ENCODE results near the gene RHBG. TPM values are rescaled to one million over a fixed set of nuclear protein-coding genes. Genes with fewer than 3 reads are reported as not detected.

RHBG gene
- total and polyA plus RNA-seq, 2 donors (not counting 1 experiment from before 2014, with no cell fraction given): not detected

- intact Hi-C loops (cut with micrococcal nuclease): no loop called here
- Mint-ChIP-seq H3K4me3 (no peak overlapping the region), H3K9me3 (ENCODE audit: insufficient read depth) (no peaks in the 10 kb centered on the region), H3K27ac (no peak overlapping the region), H3K4me1 (peaks cover 6% of the 10 kb centered on the region), H3K27me3 (peaks cover 36% of the 10 kb centered on the region)
- ChIA-PET POLR2A (interaction anchor here (0.7 kb wide), 2 partner anchors 26 to 369 kb away, joined by 3 read pairs; partner anchors contain the start of genes ISG20L2 and METTL25B), CTCF (interaction anchor here (0.7 to 2.4 kb wide), 10 partner anchors 11 to 86 kb away, joined by 3 to 19 read pairs (median 4); no protein-coding TSS in a partner anchor)
- H2AFZ ChIP-seq (ENCODE audit: insufficient read depth, low read depth, low read length, poor library complexity, severe bottlenecking): no peak overlapping the region
- H3K36me3 ChIP-seq (replicated peaks in 1 of 2; ENCODE audit: control extremely low read depth in 1 of 2, control insufficient read depth in 1 of 2, extremely low read depth in 1 of 2, insufficient read depth in 2 of 2, low read length in 1 of 2): no peaks in the 10 kb centered on the region
- H3K79me2 ChIP-seq (ENCODE audit: control insufficient read depth, insufficient read depth, low read length): no peaks in the 10 kb centered on the region
- H4K20me1 ChIP-seq (ENCODE audit: control insufficient read depth, insufficient read depth, low read length, poor library complexity, severe bottlenecking): no peaks in the 10 kb centered on the region
- peaks cover 6 to 9% of the 10 kb centered on the region in 2 donors for H3K4me1 ChIP-seq (ENCODE audit: control insufficient read depth in 2 of 2, insufficient read depth in 2 of 2, low read length in 2 of 2)
- no peak for TF ChIP-seq EZH2 (IDR thresholded peaks at IDR 0.05; ENCODE audit: borderline replicate concordance, insufficient read depth, low read depth, low read length, poor library complexity, severe bottlenecking)
- TF ChIP-seq, protein P1, sequence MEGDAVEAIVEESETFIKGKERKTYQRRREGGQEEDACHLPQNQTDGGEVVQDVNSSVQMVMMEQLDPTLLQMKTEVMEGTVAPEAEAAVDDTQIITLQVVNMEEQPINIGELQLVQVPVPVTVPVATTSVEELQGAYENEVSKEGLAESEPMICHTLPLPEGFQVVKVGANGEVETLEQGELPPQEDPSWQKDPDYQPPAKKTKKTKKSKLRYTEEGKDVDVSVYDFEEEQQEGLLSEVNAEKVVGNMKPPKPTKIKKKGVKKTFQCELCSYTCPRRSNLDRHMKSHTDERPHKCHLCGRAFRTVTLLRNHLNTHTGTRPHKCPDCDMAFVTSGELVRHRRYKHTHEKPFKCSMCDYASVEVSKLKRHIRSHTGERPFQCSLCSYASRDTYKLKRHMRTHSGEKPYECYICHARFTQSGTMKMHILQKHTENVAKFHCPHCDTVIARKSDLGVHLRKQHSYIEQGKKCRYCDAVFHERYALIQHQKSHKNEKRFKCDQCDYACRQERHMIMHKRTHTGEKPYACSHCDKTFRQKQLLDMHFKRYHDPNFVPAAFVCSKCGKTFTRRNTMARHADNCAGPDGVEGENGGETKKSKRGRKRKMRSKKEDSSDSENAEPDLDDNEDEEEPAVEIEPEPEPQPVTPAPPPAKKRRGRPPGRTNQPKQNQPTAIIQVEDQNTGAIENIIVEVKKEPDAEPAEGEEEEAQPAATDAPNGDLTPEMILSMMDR (IDR thresholded peaks at IDR 0.05): no peak
- no peak for DNase-seq
- peaks cover 0 to 31% (median 11%) of the 10 kb centered on the region in 4 experiments for H3K27me3 ChIP-seq (replicated peaks in 1 of 4; ENCODE audit: control extremely low read depth in 1 of 4, control insufficient read depth in 3 of 4, insufficient read depth in 4 of 4, low read length in 3 of 4)
- no peak for ATAC-seq (ENCODE audit: low read depth)
- no peak overlapping the region for H3K9ac ChIP-seq (ENCODE audit: low read length)
- 100% methylated on average over 2 of the region's 3 CpGs for WGBS (ENCODE audit: insufficient coverage)
- no peak overlapping the region for H3K4me3 ChIP-seq (ENCODE audit: control extremely low read depth in 1 of 5, extremely low read depth in 1 of 5, insufficient read depth in 1 of 5, low read depth in 2 of 5, low read length in 4 of 5)
- H3K4me2 ChIP-seq (replicated peaks; ENCODE audit: low read depth, low read length, poor library complexity, severe bottlenecking): no peak overlapping the region
- H3K27ac ChIP-seq (ENCODE audit: low read length in 2 of 2): no peak overlapping the region
- no peaks in the 10 kb centered on the region for H3K9me3 ChIP-seq (ENCODE audit: control extremely low read depth in 1 of 3, control insufficient read depth in 2 of 3, insufficient read depth in 1 of 3, low read length in 2 of 3)
Measured at GRCh38 chr1:156359249-156359648, 9.8 kb upstream of the RHBG start.

DNA sequence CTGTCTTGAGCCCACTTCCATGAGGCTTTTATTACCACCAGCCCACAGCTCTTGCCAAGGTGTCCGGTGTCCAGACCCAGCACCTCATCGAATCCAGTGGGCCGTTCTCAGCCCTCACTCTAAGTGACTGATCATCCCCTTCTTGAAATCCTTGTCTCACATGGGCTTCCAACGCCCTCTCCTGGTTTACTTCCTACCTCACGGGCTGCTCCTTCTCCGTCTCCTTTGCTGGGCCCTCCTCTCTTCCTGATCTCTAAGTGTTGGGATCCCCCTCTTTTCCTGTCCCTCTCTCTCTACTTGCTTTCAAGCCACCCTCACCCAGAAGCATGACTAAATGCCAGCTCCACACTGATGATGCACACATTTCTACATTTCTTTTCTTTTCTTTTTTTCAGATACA lies 9.0 kb upstream of the RHBG start:
- CTCF ChIA-PET: interaction anchor here (1.1 to 2.4 kb wide), 4 partner anchors 21 to 322 kb away, joined by 3 to 19 read pairs (median 8); no protein-coding TSS in a partner anchor
- Histone ChIP-seq H3K36me3 (replicated peaks in 1 of 2; ENCODE audit: control extremely low read depth in 1 of 2, control insufficient read depth in 1 of 2, extremely low read depth in 1 of 2, insufficient read depth in 2 of 2, low read length in 1 of 2) (no peaks in the 10 kb centered on the region), H3K27ac (ENCODE audit: low read length in 2 of 2) (no peak overlapping the region), H3K4me1 (ENCODE audit: control insufficient read depth in 2 of 2, insufficient read depth in 2 of 2, low read length in 2 of 2) (peaks cover 6 to 9% of the 10 kb centered on the region in 2 donors), H3K4me2 (replicated peaks; ENCODE audit: low read depth, low read length, poor library complexity, severe bottlenecking) (no peak overlapping the region), H4K20me1 (ENCODE audit: control insufficient read depth, insufficient read depth, low read length, poor library complexity, severe bottlenecking) (no peaks in the 10 kb centered on the region), H3K27me3 (replicated peaks in 1 of 4; ENCODE audit: control extremely low read depth in 1 of 4, control insufficient read depth in 3 of 4, insufficient read depth in 4 of 4, low read length in 3 of 4) (peaks cover 0 to 32% (median 13%) of the 10 kb centered on the region in 4 experiments), H3K9ac (ENCODE audit: low read length) (no peak overlapping the region), H3K4me3 (ENCODE audit: control extremely low read depth in 1 of 5, extremely low read depth in 1 of 5, insufficient read depth in 1 of 5, low read depth in 2 of 5, low read length in 4 of 5) (no peak overlapping the region), H3K9me3 (ENCODE audit: control extremely low read depth in 1 of 3, control insufficient read depth in 2 of 3, insufficient read depth in 1 of 3, low read length in 2 of 3) (no peaks in the 10 kb centered on the region), H3K79me2 (ENCODE audit: control insufficient read depth, insufficient read depth, low read length) (no peaks in the 10 kb centered on the region), H2AFZ (ENCODE audit: insufficient read depth, low read depth, low read length, poor library complexity, severe bottlenecking) (no peak overlapping the region)
- Mint-ChIP-seq H3K27me3 (peaks cover 38% of the 10 kb centered on the region), H3K27ac (no peak overlapping the region), H3K4me3 (no peak overlapping the region), H3K9me3 (ENCODE audit: insufficient read depth) (no peaks in the 10 kb centered on the region), H3K4me1 (peaks cover 6% of the 10 kb centered on the region)
- no peak for ATAC-seq (ENCODE audit: low read depth)
- no peak for DNase-seq
- POLR2A ChIA-PET: no interaction called here
- intact Hi-C loops (cut with micrococcal nuclease): no loop called here
- WGBS (ENCODE audit: insufficient coverage): 56% methylated on average over 6 of the region's 6 CpGs
- TF ChIP-seq, protein P1 (IDR thresholded peaks at IDR 0.05): no peak
- TF ChIP-seq EZH2 (IDR thresholded peaks at IDR 0.05; ENCODE audit: borderline replicate concordance, insufficient read depth, low read depth, low read length, poor library complexity, severe bottlenecking): no peak

Measured in B cell (primary cell).